ENCODE results near the gene EBLN1. TPM values are rescaled to one million over a fixed set of nuclear protein-coding genes. Genes with fewer than 3 reads are reported as not detected.

Gene EBLN1
- total RNA-seq, 1 experiment from 2014 or later, result not detected

DNA sequence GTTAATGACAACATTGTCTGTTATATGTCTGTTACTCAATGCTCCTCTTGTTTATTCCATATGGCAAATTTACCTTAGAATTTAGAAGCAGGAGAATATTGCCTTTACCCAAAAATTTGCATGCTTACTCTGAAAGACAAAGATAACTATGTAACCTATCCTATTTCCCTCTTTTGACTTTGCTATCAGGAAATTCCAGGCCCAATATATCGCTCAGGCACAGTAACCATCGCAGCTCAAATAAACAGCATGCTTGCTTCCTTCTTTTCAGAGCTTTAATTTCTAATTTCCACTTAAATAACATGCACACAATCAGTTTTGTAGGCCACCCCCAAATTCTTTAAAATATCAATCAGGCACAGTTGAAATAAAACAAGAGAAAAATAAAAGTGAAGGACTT is 57.8 kb downstream of the EBLN1 start:
- Mint-ChIP-seq H3K4me1 (ENCODE audit: insufficient read depth, unreplicated experiment) (no peaks in the 10 kb centered on the region), H3K27ac (ENCODE audit: low read depth, unreplicated experiment) (no peak overlapping the region), H3K4me3 (ENCODE audit: unreplicated experiment) (no peak overlapping the region), H3K9me3 (ENCODE audit: unreplicated experiment) (peaks cover 7% of the 10 kb centered on the region), H3K27me3 (ENCODE audit: insufficient read depth, unreplicated experiment) (no peaks in the 10 kb centered on the region), H3K36me3 (ENCODE audit: insufficient read depth, unreplicated experiment) (peaks cover 5% of the 10 kb centered on the region)
- CTCF ChIA-PET, result interaction anchor here (0.8 kb wide), 1 partner anchor 138 kb away, joined by 5 read pairs; no protein-coding TSS in a partner anchor
- POLR2A ChIA-PET, result interaction anchor here (1.2 kb wide), 1 partner anchor 10 kb away, joined by 4 read pairs; no protein-coding TSS in a partner anchor
- no peak for DNase-seq (ENCODE audit: unreplicated experiment)
- BruUV-seq (replicated peaks), result no TSS peak
- intact Hi-C loops (cut with micrococcal nuclease), result no loop called here
- TF ChIP-seq, protein P1, sequence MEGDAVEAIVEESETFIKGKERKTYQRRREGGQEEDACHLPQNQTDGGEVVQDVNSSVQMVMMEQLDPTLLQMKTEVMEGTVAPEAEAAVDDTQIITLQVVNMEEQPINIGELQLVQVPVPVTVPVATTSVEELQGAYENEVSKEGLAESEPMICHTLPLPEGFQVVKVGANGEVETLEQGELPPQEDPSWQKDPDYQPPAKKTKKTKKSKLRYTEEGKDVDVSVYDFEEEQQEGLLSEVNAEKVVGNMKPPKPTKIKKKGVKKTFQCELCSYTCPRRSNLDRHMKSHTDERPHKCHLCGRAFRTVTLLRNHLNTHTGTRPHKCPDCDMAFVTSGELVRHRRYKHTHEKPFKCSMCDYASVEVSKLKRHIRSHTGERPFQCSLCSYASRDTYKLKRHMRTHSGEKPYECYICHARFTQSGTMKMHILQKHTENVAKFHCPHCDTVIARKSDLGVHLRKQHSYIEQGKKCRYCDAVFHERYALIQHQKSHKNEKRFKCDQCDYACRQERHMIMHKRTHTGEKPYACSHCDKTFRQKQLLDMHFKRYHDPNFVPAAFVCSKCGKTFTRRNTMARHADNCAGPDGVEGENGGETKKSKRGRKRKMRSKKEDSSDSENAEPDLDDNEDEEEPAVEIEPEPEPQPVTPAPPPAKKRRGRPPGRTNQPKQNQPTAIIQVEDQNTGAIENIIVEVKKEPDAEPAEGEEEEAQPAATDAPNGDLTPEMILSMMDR (IDR thresholded peaks at IDR 0.05; ENCODE audit: unreplicated experiment), result no peak

DNA sequence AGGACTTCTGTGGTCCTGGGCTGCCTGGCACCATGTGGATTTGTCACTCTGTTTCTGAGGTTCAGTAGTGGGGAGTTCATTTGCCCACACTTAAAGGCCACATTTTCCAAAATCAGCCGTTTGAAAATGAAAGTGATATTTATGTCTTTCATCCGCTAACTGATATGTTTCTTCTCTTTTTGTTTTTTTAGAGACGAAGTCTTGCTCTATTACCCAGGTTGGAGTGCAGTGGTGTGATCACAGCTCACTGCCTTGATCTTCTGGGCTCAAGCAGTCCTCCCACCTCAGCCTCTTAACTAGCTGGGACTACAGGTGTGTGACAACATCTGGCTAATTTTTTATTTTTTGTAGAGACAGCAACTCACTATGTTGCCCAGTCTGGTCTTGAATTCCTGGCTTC is 58.6 kb downstream of the EBLN1 start:
- ChIA-PET CTCF (interaction anchor here (0.6 kb wide), 1 partner anchor 8 kb away, joined by 3 read pairs; no protein-coding TSS in a partner anchor), POLR2A (no interaction called here)
- no TSS peak for BruUV-seq (replicated peaks)
- no peaks in the 10 kb centered on the region for H3K27me3 Mint-ChIP-seq (ENCODE audit: insufficient read depth, unreplicated experiment)
- H3K4me3 Mint-ChIP-seq (ENCODE audit: unreplicated experiment), result no peak overlapping the region
- no peaks in the 10 kb centered on the region for H3K4me1 Mint-ChIP-seq (ENCODE audit: insufficient read depth, unreplicated experiment)
- TF ChIP-seq, protein P1 (IDR thresholded peaks at IDR 0.05; ENCODE audit: unreplicated experiment), result no peak
- no peak for DNase-seq (ENCODE audit: unreplicated experiment)
- H3K27ac Mint-ChIP-seq (ENCODE audit: low read depth, unreplicated experiment), result no peak overlapping the region
- intact Hi-C loops (cut with micrococcal nuclease), result no loop called here
- H3K36me3 Mint-ChIP-seq (ENCODE audit: insufficient read depth, unreplicated experiment), result peaks cover 5% of the 10 kb centered on the region
- H3K9me3 Mint-ChIP-seq (ENCODE audit: unreplicated experiment), result peaks cover 7% of the 10 kb centered on the region

Other genes with a start within 250 kb of the EBLN1 start
- gene DNAJC1, start 214.3 kb downstream of the EBLN1 start, total RNA-seq (2022), result 57.8 and 69.5 TPM in 2 replicates
- gene COMMD3, start 98.4 kb upstream of the EBLN1 start, total RNA-seq (2022), result 69.4 and 73.4 TPM in 2 replicates
- 78.0 and 80.1 TPM in 2 replicates for gene BMI1, start 103.1 kb upstream of the EBLN1 start, total RNA-seq (2022)
- not detected in 2 replicates for gene SPAG6, start 127.5 kb upstream of the EBLN1 start, total RNA-seq (2022)